Loucy (cell line): ENCODE data around the gene HAUS2.

ENCODE experiments used
- CTCF ChIP-seq: fragments of 200-600 bp; sonication (generic); conservative IDR thresholded peaks from 2 replicates; pipeline ENCODE4 v1.5.1; 2014; ENCODE audit warnings: mild to moderate bottlenecking, antibody characterized with exemption, low read length
- EZH2phosphoT487 ChIP-seq: fragments of 200-600 bp; IDR thresholded peaks from 2 replicates; pipeline ENCODE4 v1.6.1; 2018; ENCODE audit warnings: antibody characterized with exemption, mild to moderate bottlenecking, moderate library complexity, borderline replicate concordance

GRCh38 chr15:42602501-42602900, 53.9 kb downstream of the HAUS2 start:
- no peak for TF ChIP-seq CTCF
- no peak for TF ChIP-seq EZH2phosphoT487
